Subcutaneous adipose tissue (tissue), 4 donors: ENCODE results near the gene RFX1. TPM values are rescaled to one million over a fixed set of nuclear protein-coding genes. Genes with fewer than 3 reads are reported as not detected.

ENCODE experiments used
- total RNA-seq, 4 donors: library from RNA; depleted of rRNA; stranded (reverse); fragments of >200 nt; gene quantifications; one replicate each; pipeline ENCODE4 v1.1.0, GENCODE V29; 2016
- TF ChIP-seq, protein P1 (sequence below): fragments of 450-650 bp; IDR thresholded peaks from one replicate; pipeline ENCODE4 v1.5.1; 2016; ENCODE audit warnings: low read depth, mild to moderate bottlenecking, control low read depth, antibody characterized with exemption, moderate library complexity

RFX1 gene
- total RNA-seq, 4 donors from 2014 or later: 2.2 to 4.1 (median 2.2) TPM

DNA sequence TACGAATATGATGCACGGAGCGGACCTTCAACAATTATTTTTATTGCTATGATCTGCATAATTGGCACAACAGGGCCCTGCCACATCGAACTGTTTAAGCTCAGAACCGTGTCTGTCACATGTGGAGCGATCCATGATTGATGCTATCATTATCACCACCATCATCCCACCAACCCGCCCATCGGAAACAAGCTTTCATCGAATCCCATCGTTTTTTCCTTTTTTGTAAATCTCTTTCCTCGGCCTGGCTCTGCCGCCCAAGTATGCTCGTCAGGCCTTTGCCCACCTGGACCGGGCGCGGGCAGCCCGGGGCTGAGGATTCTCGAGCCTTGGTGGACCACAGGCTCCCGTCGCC lies 54.3 kb downstream of the RFX1 start:
- TF ChIP-seq, protein P1, sequence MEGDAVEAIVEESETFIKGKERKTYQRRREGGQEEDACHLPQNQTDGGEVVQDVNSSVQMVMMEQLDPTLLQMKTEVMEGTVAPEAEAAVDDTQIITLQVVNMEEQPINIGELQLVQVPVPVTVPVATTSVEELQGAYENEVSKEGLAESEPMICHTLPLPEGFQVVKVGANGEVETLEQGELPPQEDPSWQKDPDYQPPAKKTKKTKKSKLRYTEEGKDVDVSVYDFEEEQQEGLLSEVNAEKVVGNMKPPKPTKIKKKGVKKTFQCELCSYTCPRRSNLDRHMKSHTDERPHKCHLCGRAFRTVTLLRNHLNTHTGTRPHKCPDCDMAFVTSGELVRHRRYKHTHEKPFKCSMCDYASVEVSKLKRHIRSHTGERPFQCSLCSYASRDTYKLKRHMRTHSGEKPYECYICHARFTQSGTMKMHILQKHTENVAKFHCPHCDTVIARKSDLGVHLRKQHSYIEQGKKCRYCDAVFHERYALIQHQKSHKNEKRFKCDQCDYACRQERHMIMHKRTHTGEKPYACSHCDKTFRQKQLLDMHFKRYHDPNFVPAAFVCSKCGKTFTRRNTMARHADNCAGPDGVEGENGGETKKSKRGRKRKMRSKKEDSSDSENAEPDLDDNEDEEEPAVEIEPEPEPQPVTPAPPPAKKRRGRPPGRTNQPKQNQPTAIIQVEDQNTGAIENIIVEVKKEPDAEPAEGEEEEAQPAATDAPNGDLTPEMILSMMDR: no peak

DNA sequence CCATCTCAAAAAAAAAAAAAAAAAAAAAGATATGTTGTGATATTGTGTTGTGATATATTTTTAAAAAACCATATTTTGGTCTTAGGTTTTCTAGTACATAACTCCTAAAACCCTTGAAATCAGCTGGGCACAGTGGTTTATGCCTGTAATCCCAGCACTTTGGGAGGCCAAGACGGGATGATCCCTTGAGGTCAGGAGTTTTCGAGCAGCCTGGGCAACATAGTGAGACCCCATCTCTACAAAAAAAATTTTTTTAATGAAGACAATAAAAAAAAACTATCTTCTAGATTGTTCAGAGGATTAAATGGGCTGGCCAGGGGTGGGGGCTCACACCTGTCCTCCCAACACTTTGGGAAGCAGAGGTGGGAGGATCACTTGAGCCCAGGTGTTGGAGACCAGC lies 55.1 kb downstream of the RFX1 start:
- TF ChIP-seq, protein P1: no peak

DNA sequence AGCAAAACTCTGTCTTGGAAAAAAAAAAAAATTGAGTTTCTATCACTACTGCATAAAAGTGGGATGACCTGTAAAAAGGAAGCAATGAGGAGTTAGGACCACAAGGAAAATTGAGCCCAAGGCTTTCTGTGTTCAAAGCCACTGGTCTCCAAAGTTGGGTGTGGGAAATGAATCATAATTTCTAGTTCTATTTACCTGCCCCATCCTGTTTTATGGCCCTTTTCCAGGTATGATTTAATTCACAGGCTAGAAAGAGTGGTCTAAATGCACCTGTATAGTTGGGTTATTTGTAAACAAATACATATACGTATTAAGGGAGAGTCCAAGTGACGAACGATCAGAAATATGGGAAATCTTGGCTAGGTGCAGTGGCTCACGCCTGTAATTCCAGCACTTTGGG lies 59.7 kb downstream of the RFX1 start:
- TF ChIP-seq, protein P1: no peak

DNA sequence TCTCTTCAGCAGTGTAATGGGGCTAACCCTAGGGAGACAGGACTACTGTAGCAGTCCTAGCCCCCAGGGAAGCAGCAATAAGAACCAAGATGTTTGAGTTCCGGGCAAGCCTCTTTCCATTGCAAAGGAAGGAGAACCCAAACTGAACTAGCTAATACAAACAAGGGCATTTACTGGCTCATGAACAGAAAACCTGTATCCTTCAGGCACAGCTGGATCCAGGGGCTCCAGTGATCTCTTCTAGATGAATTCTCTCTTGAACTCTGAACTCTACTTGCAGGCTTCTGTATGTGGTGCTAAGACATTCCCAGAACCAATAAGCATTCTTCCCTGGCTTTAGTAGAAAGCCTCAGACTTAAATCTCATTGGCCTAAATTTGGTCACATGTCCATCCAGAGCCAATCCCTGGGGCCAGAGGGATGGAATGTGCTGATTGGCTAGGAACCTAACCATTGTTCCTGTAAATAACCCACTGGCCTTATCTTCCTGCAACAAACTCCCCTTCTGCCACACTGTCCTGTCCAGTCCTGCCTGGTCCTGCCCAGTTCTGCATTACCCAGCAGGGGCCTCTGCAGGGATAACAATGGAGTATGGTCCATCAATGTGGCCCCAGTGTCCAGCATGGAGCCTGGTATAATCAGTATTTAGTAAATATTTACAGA lies 64.0 kb downstream of the RFX1 start:
- TF ChIP-seq, protein P1: no peak

DNA sequence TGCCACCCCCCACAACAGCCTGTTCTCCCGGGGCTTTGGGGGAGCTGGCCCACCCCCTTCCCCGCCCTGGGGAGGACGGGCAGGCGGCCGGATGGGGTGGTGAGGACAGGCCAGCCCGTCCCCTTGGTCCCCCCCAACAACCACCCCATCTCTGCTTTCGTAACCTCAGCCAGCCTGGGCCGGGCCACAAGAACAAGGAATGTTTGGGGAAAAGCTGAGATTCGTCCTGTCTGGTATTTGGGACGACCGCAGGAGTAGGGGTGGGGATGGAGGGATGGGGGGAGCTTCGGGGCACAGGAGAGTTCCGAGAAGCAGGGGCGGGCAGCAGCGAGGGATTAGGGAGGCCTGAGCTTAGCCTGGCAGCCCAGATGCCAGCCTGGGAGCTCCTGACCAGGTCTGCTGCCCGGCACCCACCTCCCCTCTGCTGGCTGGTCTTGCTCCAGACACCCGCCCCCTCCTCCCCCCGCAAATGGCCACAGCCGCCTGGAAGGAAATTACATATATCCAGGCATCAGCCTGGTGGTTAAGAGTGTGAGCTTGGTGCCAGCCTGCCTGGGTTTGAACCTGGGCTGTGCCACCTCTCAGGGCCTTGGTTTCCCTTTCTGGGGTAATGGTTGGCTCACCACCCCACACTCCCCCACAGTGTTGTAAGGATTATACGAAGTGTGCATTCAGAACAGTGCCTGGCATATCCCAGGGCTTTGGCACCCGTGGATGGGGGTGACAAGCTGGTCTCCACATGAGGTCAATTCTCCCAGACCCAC lies 67.6 kb downstream of the RFX1 start, which contains the start of gene PODNL1:
Gene PODNL1, minus strand, starts transcription at position 117 of the 764 bp plus-strand sequence. CDS start 236 bp downstream, outside the sequence.
- TF ChIP-seq, protein P1: no peak

DNA sequence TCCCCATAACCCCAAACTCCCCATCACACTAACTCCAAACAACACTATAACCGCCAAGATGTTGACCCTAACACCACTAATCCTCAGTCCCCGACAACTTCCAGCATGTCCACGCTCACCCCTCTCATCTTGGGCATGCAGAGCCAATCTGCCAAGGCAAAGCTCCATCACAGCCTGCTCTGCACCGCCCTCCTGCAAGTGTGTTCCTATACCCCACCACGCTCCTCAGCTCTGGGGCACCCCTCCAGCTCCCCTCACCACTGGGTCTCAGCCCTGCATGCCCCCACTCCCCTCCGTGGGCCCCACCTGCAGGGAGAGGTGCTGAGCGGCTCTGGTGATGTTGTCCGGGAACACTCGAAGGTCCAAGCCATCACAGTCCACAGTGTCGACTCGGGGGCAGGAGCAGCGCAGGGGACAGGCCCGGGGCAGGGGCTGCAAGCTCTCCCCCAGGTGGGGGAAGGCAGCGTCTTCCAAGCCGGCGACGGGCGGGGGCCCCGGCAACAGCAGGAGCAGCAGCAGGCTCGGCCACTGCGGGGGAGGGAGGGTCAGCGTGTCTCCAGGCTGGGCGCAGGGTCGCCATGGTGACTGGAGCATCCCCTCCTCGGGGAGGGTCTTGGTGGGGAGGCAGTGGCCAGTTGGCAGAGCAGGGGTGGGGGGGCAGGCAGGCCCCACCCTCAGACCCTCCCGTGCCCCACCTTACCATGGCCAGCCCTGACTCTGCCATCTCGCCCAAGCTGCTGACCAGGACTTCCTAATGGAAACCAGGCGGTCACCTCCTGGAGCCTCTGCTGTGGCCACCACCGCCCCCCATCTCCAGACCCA lies 68.4 kb downstream of the RFX1 start:
- TF ChIP-seq, protein P1: no peak
